Measurements from ENCODE around the gene HTRA1.

Gene HTRA1

GRCh38 chr10:122543676-122544445, 82.5 kb downstream of the HTRA1 start:
- H3K27me3 Mint-ChIP-seq = peaks cover 12% of the 10 kb centered on the region
- H3K27ac Mint-ChIP-seq = no peak overlapping the region
- no peaks in the 10 kb centered on the region for H3K9me3 Mint-ChIP-seq
- H3K4me3 Mint-ChIP-seq = no peak overlapping the region
- peaks cover 14% of the 10 kb centered on the region for H3K4me1 Mint-ChIP-seq
- no peak for DNase-seq
- CTCF ChIA-PET = no interaction called here
- H3K36me3 Mint-ChIP-seq = no peaks in the 10 kb centered on the region

- Mint-ChIP-seq H3K27ac (no peak overlapping the region), H3K4me1 (peaks cover 14% of the 10 kb centered on the region), H3K9me3 (no peaks in the 10 kb centered on the region), H3K36me3 (no peaks in the 10 kb centered on the region), H3K4me3 (no peak overlapping the region), H3K27me3 (peaks cover 8% of the 10 kb centered on the region)
- CTCF ChIA-PET = no interaction called here
- no peak for DNase-seq
Measured at GRCh38 chr10:122544493-122544892, 83.1 kb downstream of the HTRA1 start.

- no peak for DNase-seq
- Mint-ChIP-seq H3K4me1 (peaks cover 19% of the 10 kb centered on the region), H3K36me3 (no peaks in the 10 kb centered on the region), H3K4me3 (no peak overlapping the region), H3K9me3 (no peaks in the 10 kb centered on the region), H3K27ac (no peak overlapping the region), H3K27me3 (no peaks in the 10 kb centered on the region)
- CTCF ChIA-PET = no interaction called here
Measured at GRCh38 chr10:122546242-122546641, 84.9 kb downstream of the HTRA1 start.

- no peak for DNase-seq
- Mint-ChIP-seq H3K4me1 (peaks cover 13% of the 10 kb centered on the region), H3K36me3 (no peaks in the 10 kb centered on the region), H3K9me3 (no peaks in the 10 kb centered on the region), H3K4me3 (no peak overlapping the region), H3K27me3 (peaks cover 4% of the 10 kb centered on the region), H3K27ac (no peak overlapping the region)
- CTCF ChIA-PET = interaction anchor here (1.2 to 1.4 kb wide), 2 partner anchors 18 to 33 kb away, joined by 4 read pairs; no protein-coding TSS in a partner anchor
Measured at GRCh38 chr10:122548407-122549085, 87.2 kb downstream of the HTRA1 start.

- Mint-ChIP-seq H3K4me3 (no peak overlapping the region), H3K27me3 (peaks cover 6% of the 10 kb centered on the region), H3K27ac (no peak overlapping the region), H3K9me3 (no peaks in the 10 kb centered on the region), H3K4me1 (peaks cover 13% of the 10 kb centered on the region), H3K36me3 (no peaks in the 10 kb centered on the region)
- CTCF ChIA-PET = interaction anchor here (2.1 kb wide), 1 partner anchor 16 kb away, joined by 14 read pairs; no protein-coding TSS in a partner anchor
- no peak for DNase-seq
Measured at GRCh38 chr10:122549636-122550035, 88.3 kb downstream of the HTRA1 start.

- no peaks in the 10 kb centered on the region for H3K36me3 Mint-ChIP-seq
- CTCF ChIA-PET = interaction anchor here (0.7 to 2.1 kb wide), 3 partner anchors 16 to 251 kb away, joined by 3 to 14 read pairs (median 3); no protein-coding TSS in a partner anchor
- H3K9me3 Mint-ChIP-seq = no peaks in the 10 kb centered on the region
- H3K27ac Mint-ChIP-seq = no peak overlapping the region
- H3K4me1 Mint-ChIP-seq = peaks cover 13% of the 10 kb centered on the region
- H3K4me3 Mint-ChIP-seq = no peak overlapping the region
- no peak for DNase-seq
- H3K27me3 Mint-ChIP-seq = peaks cover 7% of the 10 kb centered on the region
Measured at GRCh38 chr10:122550427-122550826, 89.1 kb downstream of the HTRA1 start.

GRCh38 chr10:122550983-122551382, 89.6 kb downstream of the HTRA1 start:
- no peak overlapping the region for H3K4me3 Mint-ChIP-seq
- H3K9me3 Mint-ChIP-seq = no peaks in the 10 kb centered on the region
- CTCF ChIA-PET = interaction anchor here (0.7 to 2.1 kb wide), 3 partner anchors 15 to 252 kb away, joined by 3 to 14 read pairs (median 3); no protein-coding TSS in a partner anchor
- DNase-seq = no peak
- H3K27ac Mint-ChIP-seq = no peak overlapping the region
- peaks cover 7% of the 10 kb centered on the region for H3K27me3 Mint-ChIP-seq
- no peaks in the 10 kb centered on the region for H3K36me3 Mint-ChIP-seq
- peaks cover 13% of the 10 kb centered on the region for H3K4me1 Mint-ChIP-seq

GRCh38 chr10:122551450-122551849, 90.1 kb downstream of the HTRA1 start:
- Mint-ChIP-seq H3K4me3 (no peak overlapping the region), H3K27ac (peak overlapping the region; percentile 39), H3K27me3 (peaks cover 7% of the 10 kb centered on the region), H3K4me1 (peaks cover 13% of the 10 kb centered on the region), H3K36me3 (no peaks in the 10 kb centered on the region), H3K9me3 (no peaks in the 10 kb centered on the region)
- CTCF ChIA-PET = interaction anchor here (0.7 to 2.1 kb wide), 3 partner anchors 14 to 252 kb away, joined by 3 to 14 read pairs (median 3); no protein-coding TSS in a partner anchor
- peak; percentile 36 for DNase-seq

- H3K4me1 Mint-ChIP-seq = peaks cover 17% of the 10 kb centered on the region
Measured at GRCh38 chr10:122553341-122553740, 92.0 kb downstream of the HTRA1 start.

GRCh38 chr10:122554131-122555036, 93.0 kb downstream of the HTRA1 start:
- Mint-ChIP-seq H3K27me3 (peaks cover 23% of the 10 kb centered on the region), H3K27ac (no peak overlapping the region), H3K9me3 (no peaks in the 10 kb centered on the region), H3K4me1 (peaks cover 27% of the 10 kb centered on the region), H3K4me3 (no peak overlapping the region), H3K36me3 (no peaks in the 10 kb centered on the region)
- CTCF ChIA-PET = interaction anchor here (5.5 kb wide), 1 partner anchor 12 kb away, joined by 21 read pairs; no protein-coding TSS in a partner anchor
- DNase-seq = no peak

More at GRCh38 chr10:122553341-122553740, 92.0 kb downstream of the HTRA1 start:
- H3K36me3 Mint-ChIP-seq = no peaks in the 10 kb centered on the region
- peaks cover 15% of the 10 kb centered on the region for H3K27me3 Mint-ChIP-seq
- no peak overlapping the region for H3K4me3 Mint-ChIP-seq
- DNase-seq = no peak
- H3K27ac Mint-ChIP-seq = no peak overlapping the region
- no peaks in the 10 kb centered on the region for H3K9me3 Mint-ChIP-seq
- CTCF ChIA-PET = no interaction called here

- DNase-seq = no peak
- peaks cover 28% of the 10 kb centered on the region for H3K4me1 Mint-ChIP-seq
- H3K9me3 Mint-ChIP-seq = no peaks in the 10 kb centered on the region
- CTCF ChIA-PET = interaction anchor here (5.5 kb wide), 1 partner anchor 11 kb away, joined by 21 read pairs; no protein-coding TSS in a partner anchor
- peaks cover 30% of the 10 kb centered on the region for H3K27me3 Mint-ChIP-seq
- no peak overlapping the region for H3K4me3 Mint-ChIP-seq
- no peak overlapping the region for H3K27ac Mint-ChIP-seq
- no peaks in the 10 kb centered on the region for H3K36me3 Mint-ChIP-seq
Measured at GRCh38 chr10:122555442-122555841, 94.1 kb downstream of the HTRA1 start.

GRCh38 chr10:122557516-122557915, 96.2 kb downstream of the HTRA1 start:
- H3K4me1 Mint-ChIP-seq = peaks cover 15% of the 10 kb centered on the region
- no peak for DNase-seq
- H3K36me3 Mint-ChIP-seq = no peaks in the 10 kb centered on the region
- H3K27me3 Mint-ChIP-seq = peaks cover 41% of the 10 kb centered on the region
- CTCF ChIA-PET = interaction anchor here (0.6 to 5.5 kb wide), 3 partner anchors 9 to 42 kb away, joined by 3 to 21 read pairs (median 3); no protein-coding TSS in a partner anchor
- H3K27ac Mint-ChIP-seq = no peak overlapping the region
- H3K9me3 Mint-ChIP-seq = no peaks in the 10 kb centered on the region
- H3K4me3 Mint-ChIP-seq = no peak overlapping the region

GRCh38 chr10:122558452-122558851, 97.1 kb downstream of the HTRA1 start:
- no peak overlapping the region for H3K4me3 Mint-ChIP-seq
- H3K4me1 Mint-ChIP-seq = peaks cover 15% of the 10 kb centered on the region
- H3K36me3 Mint-ChIP-seq = no peaks in the 10 kb centered on the region
- no peak for DNase-seq
- H3K27ac Mint-ChIP-seq = no peak overlapping the region
- peaks cover 47% of the 10 kb centered on the region for H3K27me3 Mint-ChIP-seq
- CTCF ChIA-PET = interaction anchor here (5.5 kb wide), 1 partner anchor 8 kb away, joined by 21 read pairs; no protein-coding TSS in a partner anchor
- no peaks in the 10 kb centered on the region for H3K9me3 Mint-ChIP-seq
